Measurements from ENCODE around the gene NOP10. TPM values are rescaled to one million over a fixed set of nuclear protein-coding genes. Genes with fewer than 3 reads are reported as not detected.
A peak's percentile ranks its signal among the peaks of the same experiment; 100 is the strongest.
"Not testable (repeated sequence)": the region's sequence is repeated elsewhere in the genome, so short reads cannot be mapped to it uniquely, and the experiment has no call there.

NOP10 gene
- total RNA-seq: 181 and 222 TPM in 2 replicates

- DNase-seq: peak; percentile 96
Measured at GRCh38 chr15:34342737-34343575, at the start of gene NOP10, which contains the start of gene NUTM1. Gene NOP10 (minus strand): TSS chr15:34343136. CDS start chr15:34343073, 63 bp downstream. Gene NUTM1 (plus strand): TSS chr15:34343315. CDS start chr15:34343697, 382 bp downstream.

GRCh38 chr15:34389594-34390086 lies 46.7 kb upstream of the NOP10 start:
- DNase-seq: not testable (repeated sequence)

- DNase-seq: not testable (repeated sequence)
Measured at GRCh38 chr15:34381829-34382521, 39.0 kb upstream of the NOP10 start.

- DNase-seq: not testable (repeated sequence)
Measured at GRCh38 chr15:34380491-34380890, 37.6 kb upstream of the NOP10 start.

GRCh38 chr15:34376856-34377255 lies 33.9 kb upstream of the NOP10 start:
- DNase-seq: no peak

GRCh38 chr15:34375541-34375940 lies 32.6 kb upstream of the NOP10 start:
- not testable (repeated sequence) for DNase-seq

GRCh38 chr15:34374816-34375215 lies 31.9 kb upstream of the NOP10 start:
- DNase-seq: no peak

GRCh38 chr15:34373951-34374350 lies 31.0 kb upstream of the NOP10 start:
- DNase-seq: no peak

- no peak for DNase-seq
Measured at GRCh38 chr15:34370643-34371042, 27.7 kb upstream of the NOP10 start.

- DNase-seq: no peak
Measured at GRCh38 chr15:34370129-34370528, 27.2 kb upstream of the NOP10 start.

GRCh38 chr15:34367101-34368081 lies 24.5 kb upstream of the NOP10 start, which contains the start of gene LPCAT4:
Gene LPCAT4 (minus strand): TSS chr15:34367196. CDS start chr15:34367100, 96 bp downstream.
- peak; percentile 93 for DNase-seq

- peak; percentile 41 for DNase-seq
Measured at GRCh38 chr15:34366271-34367065, 23.5 kb upstream of the NOP10 start.

GRCh38 chr15:34365836-34366235 lies 22.9 kb upstream of the NOP10 start:
- DNase-seq: no peak

- no peak for DNase-seq
Measured at GRCh38 chr15:34365091-34365825, 22.3 kb upstream of the NOP10 start.

GRCh38 chr15:34364041-34364440 lies 21.1 kb upstream of the NOP10 start:
- no peak for DNase-seq

- no peak for DNase-seq
Measured at GRCh38 chr15:34362047-34362773, 19.3 kb upstream of the NOP10 start.

GRCh38 chr15:34361278-34361677 lies 18.3 kb upstream of the NOP10 start:
- DNase-seq: no peak

GRCh38 chr15:34360298-34360697 lies 17.4 kb upstream of the NOP10 start:
- DNase-seq: no peak

GRCh38 chr15:34359416-34359815 lies 16.5 kb upstream of the NOP10 start:
- no peak for DNase-seq

- no peak for DNase-seq
Measured at GRCh38 chr15:34358948-34359347, 16.0 kb upstream of the NOP10 start.

All from dermis blood vessel endothelial cell (primary cell).